GM21360 (cell line): Measurements from ENCODE around the gene SSPN.

Experiments
- ATAC-seq: cut with Tn5 transposase; IDR thresholded peaks from one replicate; pipeline ENCODE4 v1.9.1; 2021; ENCODE audit warnings: mild to moderate bottlenecking, moderate library complexity; ENCODE audit not compliant: unreplicated experiment

SSPN gene, protein sequence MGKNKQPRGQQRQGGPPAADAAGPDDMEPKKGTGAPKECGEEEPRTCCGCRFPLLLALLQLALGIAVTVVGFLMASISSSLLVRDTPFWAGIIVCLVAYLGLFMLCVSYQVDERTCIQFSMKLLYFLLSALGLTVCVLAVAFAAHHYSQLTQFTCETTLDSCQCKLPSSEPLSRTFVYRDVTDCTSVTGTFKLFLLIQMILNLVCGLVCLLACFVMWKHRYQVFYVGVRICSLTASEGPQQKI

DNA sequence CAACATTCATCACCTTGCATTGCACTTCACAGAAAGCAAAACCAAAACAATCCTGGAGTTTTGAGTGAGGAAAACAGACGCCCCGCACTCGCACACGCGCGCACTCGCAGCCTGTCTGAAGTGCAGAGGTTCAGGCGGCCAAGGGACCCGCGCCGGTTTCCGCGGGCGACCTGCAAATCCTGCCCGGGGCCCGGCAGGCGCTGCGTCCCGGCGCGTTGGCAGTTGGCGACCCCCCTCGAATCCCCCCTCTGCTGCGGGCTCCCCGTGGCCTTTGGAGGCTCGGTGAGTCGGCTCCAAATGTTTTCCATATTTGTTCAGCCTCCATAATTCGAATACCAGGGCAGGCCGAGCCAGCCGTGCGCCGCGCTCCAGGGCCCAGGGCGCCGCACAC lies at the start of gene SSPN:
SSPN (plus strand) TSS at position 324 of the 391 bp plus-strand sequence. CDS start 100 bp downstream, outside the sequence.
- no peak for ATAC-seq

DNA sequence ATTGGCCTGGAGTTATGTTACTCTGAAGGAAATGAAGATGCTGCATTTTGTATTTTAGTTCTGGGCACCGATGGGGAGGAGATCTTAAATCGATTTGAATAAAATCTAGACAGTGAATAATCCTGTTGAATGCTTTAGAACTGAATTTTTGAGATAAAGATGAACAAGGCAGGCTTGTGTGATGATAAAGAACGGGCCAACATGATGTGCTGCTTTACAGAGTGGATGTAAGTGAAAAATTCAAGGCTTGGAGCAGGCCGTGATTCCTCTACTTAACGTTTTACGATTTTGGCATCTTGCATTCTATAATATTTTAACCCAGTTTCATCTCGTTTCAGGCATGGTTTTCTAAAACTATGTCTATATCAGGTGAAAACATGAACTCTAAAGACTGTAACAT lies 47.1 kb upstream of the SSPN start:
- ATAC-seq: no peak

DNA sequence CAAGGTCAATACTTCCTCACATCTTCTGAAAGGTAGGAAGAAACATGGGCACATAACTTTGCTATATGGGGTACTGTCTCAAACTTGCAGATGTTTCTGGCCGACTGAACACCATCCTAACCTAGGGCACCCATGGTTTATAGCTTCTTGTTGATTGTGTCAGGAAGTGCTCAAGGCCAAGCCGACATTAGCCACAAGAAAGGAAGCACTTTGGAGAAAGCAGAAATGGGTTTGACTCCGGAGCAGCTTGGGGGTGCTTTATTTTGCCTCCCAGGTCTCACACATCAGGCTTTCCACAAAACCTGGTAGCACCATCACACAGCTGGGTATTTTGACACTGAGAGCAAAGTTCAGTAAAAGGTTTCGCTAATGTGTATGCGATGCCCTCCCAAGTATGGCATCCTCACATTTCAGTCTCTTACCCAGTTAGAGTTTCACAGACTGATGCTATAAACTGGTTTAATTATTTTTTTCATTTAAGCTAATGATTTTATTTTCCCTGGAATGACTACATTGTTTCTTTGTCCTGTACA lies 45.3 kb upstream of the SSPN start:
- no peak for ATAC-seq

DNA sequence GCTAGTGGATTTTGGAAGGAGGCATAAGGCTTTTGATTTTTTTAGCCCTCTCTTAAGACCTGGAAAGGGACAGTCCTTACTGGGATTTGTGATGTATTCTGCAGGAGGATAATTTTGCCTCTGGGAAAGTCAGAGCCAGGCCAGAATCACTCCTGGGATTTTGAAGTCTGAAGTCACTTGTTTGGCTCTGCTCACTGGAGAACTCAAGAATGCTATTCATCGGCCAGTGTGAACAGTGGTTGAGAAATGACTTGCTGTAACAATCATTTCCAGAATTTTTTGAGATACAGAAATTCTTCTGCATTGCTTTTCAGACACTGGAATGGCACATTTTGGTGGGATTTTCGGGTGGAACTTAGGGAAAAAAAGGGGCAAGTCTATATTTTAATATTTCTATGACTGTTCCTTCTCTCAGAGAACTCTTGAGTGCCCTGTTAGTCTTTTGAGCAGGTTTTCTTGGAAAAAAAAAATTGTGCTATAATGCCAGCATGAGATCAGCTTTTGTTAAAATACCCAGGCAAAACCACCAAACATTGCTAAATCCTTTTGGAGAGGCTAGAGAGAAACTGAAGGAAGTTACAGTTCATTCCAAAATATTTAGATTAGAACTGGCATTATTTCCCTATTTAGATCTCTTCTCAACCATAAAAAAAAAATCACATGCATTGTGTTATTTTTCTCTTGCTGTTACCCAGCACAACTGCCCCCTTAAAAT lies 44.5 kb upstream of the SSPN start:
- ATAC-seq: no peak

DNA sequence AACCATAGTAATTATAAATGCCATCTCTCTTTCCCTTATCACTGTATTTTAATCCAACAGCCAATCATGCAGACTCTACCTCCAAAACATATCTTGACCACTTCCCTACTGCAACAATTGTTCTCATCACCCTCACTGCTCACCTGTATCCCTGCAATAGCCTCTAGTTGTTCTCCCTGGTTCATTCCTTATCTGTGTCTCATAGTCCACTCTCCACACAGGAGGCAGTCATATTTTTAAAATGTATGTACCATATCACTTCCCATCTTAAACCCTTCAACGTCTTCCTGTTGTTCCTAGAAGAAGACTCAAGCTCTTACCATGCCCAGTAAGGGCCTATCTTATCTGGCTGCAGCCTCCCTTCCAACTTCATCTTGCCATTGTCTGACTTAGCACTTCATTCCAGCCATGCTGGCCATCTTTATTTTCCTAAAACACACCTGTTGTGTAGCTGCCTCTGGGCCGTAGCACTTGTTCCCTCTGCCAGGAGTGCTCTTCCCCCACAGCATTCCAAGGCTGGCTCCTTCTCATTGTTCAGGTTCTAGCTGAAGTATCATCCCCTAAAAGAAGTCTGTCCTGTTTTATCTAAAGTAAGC lies 42.8 kb upstream of the SSPN start:
- ATAC-seq: no peak

DNA sequence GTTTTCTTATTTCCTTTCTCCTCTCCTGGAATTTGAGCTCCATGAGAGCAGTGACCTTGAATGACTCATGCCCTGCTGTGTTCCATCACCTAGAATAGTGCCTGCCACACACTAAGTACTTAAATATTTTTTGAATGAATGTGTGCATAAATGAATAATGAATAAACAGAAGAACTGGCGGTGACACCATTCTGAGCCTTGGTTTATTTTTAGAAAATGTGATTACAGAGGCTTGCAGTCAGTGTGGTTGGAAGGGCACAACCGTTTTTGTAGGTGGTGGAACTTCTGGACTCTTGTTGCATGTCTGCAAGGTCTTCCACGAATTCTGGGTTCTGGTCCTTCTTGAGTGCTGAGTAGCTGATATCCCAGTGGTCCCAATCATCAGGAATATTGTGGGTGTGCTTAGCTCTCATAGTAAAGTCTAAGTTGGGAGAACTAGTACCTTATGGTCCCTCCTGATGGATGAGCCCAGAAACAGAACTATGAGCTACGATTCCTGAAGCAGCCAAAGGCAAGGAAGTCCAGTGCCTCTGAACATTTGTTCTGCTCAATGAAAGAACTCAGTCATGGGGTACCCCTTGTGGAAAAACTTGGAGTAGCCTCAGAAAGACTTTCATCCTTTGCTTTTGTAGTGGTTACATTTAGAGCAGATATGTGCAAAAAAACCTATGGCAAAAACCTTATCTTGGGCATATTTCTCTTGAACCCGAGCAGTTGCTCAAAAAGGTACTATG lies 41.8 kb upstream of the SSPN start:
- no peak for ATAC-seq

DNA sequence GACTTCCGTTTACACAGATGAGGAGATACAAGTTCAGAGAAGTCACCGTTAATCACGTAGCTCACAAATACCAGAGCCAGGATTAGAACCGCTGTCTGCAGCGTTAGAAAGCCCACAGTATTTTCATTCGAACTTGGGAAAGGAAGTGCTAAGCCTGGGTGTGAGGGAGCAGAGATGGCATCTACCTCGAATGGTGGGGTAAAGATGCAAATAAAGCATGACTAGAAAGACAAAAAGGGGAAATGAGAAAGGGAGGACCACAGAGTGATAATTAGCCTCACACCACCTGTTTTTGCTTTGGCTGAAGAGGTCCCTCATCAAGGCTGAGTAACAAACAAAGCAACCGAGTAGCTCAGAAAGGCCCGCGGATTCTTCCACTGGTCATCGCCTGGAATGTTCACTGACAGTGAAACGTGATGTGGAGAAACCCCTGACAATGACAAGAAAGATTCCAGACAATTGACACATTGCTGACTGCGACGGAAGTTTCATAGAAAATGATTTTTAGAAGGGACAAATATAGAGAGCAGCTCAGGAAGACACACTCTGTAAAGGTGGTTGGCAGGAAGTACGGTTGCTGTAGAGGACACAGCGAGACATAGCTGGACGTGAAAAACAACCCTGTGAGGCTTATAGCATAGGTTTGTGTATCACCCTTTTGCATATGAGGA lies 39.0 kb upstream of the SSPN start:
- peak; percentile 88 for ATAC-seq

DNA sequence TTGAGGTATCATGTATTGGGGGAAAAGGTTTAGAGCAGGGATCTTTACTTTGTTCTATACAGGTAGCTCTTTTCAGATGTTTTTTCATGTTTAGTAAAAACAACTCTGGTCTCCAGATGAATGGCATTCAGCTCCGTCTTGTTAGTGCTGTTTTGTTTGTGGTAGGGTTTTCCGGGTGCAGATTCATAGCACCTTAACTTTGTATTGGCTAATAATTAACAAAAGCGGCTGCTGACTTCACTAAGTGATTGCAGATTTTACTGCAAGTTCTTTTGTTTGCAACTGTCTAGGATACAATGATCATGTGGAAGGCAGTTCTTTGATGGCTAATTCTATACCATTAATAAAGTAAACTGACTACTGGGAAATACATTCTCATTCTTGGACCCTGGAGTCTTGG lies 38.4 kb upstream of the SSPN start:
- no peak for ATAC-seq

DNA sequence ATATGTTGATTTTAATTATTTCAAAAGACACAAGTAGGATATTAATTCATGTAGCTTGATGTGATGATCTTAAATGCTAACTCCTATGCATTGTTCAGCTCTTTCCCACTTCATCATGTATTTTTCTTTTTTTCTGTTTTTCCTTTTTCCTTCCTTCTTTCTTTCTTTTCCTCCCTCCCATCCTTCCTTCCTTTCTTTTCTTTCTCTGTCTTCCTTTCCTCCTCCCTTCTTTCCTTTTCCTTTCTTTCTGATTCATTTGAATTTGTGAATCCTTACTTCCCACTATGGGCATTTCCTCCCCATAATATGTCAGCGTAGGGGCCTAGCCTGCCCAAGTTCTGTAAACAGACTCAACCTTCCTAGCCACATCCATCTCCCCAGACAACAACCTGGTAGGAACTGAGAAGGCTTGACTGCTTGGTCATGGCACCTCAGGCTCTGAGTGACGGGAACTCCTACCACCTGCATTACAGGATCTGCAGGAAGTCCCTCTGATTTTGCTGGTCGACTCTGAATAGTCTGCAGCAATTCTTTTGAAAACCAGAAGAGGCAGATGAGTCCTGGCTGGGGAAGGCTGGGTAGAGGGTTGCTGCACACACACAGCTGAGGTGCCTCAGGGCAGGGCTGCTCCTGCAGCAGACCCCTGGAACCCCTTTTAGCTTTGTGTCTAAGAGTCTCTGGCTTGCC lies 37.2 kb upstream of the SSPN start:
- ATAC-seq: no peak

DNA sequence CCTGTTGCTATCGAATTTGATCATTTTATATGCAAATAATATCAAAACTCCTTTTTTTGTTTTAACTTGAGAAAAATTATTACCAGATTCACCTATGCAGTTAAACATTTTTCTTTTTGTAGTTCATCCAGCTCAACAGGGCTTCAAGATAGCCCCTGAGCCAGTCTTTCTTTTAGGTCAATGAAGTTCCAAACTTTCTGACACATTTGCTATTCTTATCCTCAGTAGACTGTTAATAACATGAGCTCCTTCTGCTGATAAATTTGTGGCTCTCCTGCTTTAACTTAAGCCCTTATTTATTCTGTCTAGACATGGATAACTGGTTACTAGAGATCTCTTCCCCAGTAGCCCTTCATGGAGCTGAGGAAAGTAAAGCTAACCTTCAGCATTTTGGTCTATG lies 33.2 kb upstream of the SSPN start:
- no peak for ATAC-seq

DNA sequence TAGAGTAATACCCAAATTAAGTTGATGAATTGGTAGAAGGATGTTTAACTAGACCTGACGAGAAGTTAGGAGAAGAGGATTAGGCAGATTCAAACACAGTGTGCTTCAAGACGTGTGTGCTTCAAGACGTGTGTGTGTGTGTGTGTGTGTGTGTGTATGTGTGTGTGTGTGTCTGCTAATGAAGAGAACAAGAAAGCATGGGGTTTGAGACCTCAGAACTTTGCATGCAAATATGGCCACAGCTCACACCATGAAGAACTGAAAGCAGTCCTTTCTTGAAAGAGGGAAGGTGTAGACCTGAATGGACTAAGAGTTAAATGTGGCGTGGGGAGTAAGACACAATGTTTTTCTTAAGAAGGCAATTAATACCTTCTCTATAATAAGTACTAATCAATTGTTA lies 32.5 kb upstream of the SSPN start:
- peak; percentile 75 for ATAC-seq

DNA sequence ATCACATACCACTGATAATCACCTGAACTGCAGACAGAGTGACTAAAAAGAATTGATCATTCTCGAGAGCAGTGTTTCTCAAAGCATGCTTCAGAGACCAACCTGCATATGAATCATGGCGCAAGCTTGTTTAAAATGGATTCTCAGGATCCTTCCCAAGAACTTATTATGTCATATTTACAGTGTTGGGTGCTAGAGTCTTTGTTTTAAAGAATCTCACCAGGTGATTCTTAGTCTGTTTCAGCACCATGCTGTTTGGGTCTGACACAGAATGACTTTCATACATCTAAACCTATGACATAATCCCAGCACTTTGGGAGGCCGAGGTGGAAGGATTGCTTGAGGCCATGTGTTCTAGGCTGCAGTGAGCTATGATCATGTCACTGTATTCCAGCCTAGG lies 31.3 kb upstream of the SSPN start:
- ATAC-seq: no peak

DNA sequence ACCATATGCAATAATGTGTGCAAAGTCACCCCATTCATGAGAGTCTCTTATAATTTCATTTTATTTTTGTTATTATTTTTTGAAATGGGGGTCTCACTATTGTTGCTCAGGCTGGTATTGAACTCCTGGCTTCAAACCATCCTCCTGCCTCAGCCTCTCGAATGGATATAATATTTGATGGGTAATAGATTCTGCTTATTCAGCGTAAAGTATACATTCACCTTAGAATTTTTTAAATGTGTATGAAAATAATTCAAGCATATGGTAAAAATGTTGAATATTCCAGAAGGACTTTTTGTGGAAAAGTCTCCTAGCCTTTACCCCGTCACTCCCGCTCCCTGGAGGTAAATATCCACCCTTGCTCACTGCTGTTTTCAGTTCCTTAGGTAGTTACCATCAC lies 23.4 kb upstream of the SSPN start:
- no peak for ATAC-seq

DNA sequence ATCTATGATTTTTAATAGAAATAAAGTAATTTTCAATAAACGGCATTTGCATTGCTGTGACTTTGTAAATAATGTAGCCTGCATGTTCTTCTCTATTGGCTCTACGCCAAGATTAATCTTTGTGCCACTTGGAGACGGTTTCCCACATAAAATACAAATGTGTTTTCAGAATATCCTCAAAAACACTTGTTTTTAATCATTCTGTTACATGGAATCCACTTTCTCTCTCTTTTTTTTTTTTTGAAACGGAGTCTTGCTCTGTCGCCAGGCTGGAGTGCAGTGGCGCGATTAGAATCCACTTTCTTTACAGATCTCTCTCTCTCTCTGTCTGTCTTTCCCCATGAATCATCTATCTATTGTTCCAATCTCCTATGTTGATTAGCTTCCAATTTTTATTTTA lies 22.8 kb upstream of the SSPN start:
- no peak for ATAC-seq

DNA sequence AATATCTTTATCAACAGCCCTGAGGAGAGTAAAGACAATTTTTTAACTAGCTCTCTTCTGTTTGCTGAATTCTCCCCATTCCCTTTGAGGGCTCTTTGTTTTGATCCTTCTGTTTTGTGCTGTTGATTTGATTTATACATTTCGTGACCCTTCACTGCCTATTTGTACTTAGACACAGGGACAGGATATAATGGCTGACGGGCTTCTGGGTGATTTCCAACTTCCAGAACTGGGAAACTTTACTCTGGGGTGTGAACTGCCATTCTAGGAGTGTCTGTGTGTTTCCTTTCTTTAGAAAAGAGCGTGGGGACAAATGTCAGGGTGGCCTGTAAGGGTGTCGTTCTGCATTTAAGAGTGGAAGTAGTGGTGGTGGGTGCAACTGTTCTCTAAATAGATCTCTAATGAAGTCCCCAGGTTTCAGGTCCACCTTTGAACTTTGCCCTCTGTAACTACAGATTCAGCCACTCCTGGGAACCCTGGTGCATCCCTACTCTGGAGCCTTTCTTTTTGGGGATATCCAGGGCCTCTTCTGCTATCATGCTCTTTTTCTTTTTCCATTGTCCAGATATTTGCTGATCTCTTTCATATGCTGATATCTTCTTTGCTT lies 22.3 kb upstream of the SSPN start:
- no peak for ATAC-seq

DNA sequence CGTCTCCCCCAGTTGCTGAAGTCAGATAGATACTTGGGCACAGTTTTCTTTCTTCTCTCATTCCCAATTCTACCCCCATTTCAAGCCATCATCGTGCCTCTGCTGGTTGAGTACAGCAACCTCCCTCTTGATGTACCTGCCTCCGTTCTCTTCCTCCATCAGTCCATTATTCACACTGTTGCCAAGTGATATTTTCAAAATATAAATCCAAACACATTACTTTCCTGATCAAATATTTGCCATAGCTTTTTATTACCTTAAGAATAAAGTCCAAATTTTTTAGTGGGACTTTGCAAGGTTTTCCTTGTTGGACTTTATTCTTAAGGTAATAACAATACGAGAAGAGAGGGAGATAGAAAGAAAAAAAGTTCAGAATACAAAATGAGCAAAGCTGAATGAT lies 18.6 kb upstream of the SSPN start:
- no peak for ATAC-seq

DNA sequence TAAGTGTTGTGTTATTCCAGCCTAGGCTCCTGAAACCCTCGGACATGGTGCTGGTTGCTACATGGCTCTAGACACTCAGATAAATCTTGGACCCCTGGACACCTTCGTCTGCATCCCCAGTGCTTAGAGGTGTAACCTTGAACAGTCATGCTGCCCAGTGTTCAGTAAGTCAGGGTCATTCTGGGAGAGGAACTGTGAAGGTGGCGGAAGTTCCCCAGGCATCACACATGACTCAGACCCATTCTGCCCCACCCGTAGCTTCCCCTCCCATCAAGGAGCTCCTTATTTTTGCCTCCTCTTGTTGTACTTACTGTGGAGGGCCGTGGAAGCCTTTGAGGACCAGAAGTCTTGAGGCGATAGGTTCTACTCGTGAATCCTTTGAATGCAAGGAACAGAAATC lies 18.1 kb upstream of the SSPN start:
- no peak for ATAC-seq

DNA sequence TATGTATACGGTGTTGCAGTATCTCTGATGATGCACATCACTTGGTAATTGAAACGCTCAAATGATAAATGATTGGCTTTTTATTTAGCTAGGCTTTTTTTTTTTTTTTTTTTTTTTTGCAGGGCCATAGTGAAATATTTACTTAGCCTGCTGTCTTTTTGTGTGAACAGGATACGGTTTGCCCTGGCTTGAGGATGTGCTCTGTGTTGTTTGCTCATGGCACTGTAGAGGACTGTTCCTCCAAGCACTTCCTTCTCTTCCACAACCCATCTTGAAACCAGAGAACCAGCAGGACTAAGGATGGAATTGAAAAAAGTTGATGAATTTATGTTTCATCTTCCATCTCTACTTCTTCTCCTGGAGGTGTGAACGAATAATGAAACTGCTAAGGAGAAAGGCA lies 15.5 kb upstream of the SSPN start:
- no peak for ATAC-seq

DNA sequence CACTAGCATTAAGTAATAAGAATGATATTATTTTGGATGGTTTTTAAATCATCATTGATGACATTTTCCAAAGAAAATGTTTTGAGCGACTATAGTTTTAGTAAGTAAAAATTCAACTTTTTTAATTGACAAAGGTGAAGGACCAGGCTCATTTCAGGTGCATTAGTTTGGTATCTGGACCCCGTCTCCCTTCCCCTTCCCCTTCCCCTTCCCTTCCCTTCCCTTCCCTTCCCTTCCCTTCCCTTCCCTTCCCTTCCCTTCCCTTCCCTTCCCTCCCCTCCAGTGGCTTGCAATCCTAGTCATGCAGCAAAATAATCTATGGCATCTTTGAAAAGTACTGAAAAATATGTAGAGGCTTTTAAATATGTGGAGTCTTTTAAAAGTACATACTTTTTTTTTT lies 13.0 kb upstream of the SSPN start:
- no peak for ATAC-seq
